HG03025 (cell line): ENCODE results near the gene VWC2L.

Source experiments
- ATAC-seq: cut with Tn5 transposase; IDR thresholded peaks from one replicate; pipeline ENCODE4 v1.9.1; 2021; ENCODE audit warnings: mild to moderate bottlenecking, moderate library complexity; ENCODE audit not compliant: unreplicated experiment, low FRiP score

VWC2L gene

DNA sequence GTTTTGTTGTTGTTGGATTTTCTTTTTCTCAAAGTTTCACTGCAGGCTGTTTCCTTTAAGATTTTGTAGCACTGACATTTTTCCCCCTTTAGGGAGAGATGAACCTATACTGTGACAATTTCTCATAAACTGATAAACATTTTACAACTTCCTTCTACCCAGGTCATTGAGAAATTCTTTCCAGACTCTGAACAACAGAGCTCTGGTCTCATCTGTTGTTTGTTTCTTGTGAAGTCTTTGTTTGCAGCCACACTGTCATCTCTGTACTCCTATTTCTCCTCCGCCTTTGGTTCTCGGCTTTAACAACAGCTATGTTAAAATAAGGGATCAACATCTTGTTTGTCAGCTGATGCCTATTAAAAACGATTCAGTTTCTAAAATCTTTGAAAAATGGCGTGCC, 167.6 kb downstream of the VWC2L start:
- ATAC-seq = no peak

DNA sequence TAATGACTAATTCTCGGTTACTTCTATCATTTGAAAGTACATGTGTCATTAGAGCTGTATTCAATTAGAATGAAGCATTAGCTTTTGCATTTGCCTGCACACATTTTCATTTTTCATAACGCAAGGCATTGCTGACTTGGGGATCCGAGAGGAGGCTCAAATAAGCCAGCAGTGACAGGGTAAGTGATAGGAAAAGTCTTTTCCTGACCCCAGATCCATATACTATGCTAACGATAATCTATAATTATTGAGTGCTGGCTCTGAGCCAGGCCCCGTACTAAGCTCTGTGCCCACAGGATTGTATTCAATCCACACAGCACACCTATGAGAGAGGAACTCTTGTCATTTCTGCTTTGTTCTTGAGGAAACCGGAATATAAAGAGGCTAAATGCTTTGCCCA, 168.2 kb downstream of the VWC2L start:
- no peak for ATAC-seq

DNA sequence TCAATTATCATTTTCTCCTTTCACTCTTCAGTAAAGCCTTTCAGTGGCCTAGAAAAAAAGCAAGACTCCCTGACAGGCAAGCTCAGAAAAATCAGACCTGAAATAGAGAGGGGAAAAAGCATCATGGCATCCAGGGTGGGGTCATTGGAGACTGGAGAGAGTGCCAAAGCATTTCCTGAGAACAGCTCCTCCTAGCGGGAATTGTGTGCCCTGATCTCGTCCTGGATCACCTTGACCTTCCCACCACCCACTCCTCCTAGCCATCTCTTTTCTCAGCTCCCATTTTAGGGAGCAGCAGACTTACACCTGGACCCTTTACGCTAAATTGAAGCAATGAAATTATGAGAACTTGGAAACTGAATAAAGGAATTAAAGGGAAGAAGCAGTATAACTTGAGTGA, 176.6 kb downstream of the VWC2L start:
- no peak for ATAC-seq

DNA sequence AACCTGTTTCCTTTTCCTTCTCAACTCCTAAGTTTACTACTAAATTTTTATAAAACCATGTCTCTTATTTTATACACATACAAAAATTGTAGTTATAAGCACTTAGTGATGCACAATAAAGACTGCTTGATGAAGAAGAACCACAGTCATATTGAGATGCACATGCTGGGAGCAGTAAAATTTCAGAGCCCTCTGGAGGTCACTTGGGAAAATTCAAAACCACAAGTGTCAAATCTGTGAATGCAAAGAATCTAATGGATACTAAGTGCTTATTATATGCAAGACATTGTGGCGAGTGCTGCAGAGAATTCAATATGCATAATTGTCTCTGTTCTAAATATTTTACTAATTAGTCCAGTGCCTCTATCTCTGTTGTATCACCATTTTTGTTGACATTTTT, 180.5 kb downstream of the VWC2L start:
- ATAC-seq = no peak

DNA sequence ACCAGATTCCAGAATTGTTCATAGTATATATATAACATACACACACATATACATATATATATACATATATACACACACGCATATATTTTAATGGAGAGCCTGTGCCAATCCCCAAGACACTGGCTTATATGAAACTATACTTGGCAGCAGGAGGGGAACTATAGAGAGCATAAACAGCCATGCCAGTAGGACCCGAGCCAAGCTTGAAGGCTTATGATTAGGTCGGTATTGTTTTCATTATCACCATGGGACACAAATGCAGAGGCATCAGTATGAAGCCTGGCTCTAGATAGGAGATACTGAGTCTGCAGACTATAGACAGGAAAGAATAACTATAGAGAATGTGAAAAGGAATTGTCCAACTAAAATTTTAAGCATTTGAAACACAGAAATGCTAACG, 181.2 kb downstream of the VWC2L start:
- no peak for ATAC-seq

DNA sequence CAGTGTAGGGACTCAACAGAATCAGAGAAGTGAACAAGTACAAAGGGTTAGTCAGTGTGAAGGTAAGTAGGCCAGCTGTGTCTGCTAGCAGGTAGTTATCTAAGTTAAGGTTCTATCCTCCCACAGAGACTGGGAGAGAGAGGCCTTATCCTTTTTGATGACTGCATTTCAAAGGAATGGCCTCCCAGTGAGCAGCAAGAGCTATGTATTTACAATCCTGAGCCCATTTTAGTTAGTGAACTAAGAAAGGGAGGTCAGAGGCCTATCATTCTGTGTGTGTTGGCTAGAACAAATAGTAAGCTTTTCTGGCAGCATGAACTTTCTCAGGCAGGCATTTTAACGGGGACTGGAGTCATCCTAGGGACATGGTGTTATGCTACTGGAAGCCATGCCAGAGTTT, 182.9 kb downstream of the VWC2L start:
- no peak for ATAC-seq

DNA sequence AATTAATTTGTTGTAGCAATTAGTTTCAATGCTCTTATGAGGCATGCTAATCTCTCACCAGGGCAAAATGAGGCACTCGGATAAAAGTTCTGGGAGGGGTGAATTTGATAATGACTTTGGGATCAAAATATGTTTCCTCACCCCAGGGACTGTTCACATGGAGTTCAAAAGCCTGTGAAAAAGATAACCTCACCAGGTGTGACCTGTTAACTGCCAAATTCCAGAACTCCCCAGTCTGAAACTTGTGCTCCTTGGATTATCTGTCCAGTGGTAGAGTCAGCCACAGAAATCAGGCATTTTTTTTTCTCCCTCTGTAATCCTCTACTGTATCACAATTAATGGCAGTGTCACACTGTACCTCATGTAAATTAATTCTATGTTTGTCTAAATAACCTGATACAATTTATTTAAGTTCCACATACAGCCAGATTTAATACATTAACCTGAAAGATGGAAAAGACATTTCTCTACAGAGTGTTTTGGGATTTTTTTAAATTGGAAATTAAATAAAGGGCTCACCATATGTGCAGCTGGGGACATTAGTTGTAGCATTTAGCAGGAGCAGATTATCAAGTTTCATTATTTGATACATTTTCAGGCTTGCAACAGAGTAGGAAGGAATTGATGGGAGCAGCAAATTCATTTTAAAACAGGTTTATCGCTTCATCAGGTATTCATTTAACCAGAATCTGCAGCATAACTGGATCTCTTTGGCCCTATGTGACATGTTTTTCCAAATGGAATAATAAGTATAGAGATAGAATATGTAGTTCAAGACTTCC, 191.2 kb downstream of the VWC2L start:
- no peak for ATAC-seq

DNA sequence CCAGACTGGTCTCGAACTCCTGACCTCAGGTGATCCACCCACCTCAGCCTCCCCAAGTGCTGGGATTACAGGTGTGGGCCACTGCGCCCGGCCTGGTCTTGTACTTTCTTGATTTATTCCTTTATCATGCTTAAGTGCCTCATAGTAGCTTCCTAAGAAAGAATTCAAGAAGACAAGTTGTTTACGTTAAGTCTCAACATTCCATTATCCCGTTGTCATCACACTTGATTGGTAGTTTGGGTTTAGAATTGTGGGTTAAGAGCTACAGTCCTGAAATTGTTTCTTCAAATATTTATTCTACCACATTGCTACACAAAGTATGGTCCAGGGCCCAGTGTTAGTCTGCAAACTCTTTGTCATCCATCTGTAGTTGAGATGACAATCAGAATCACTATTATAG, 194.0 kb downstream of the VWC2L start:
- no peak for ATAC-seq

DNA sequence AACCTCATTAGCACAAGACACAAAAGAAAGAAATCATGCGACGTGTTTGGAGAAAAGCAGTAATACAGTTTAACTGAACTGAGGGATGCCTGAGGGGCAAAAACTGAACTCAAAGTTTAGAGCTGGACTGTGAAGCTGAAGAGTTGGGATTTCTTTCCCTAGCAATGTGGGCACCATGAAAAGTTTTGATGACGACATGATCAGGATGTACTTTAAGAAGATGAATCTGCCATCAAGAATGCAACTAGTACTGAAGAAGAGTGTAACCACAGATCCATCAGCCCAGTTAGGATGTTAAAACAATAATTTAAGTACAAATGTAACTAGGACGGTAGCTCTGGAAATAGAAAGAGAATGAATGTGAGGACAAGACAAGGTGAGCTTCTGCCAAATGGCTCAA, 196.2 kb downstream of the VWC2L start:
- no peak for ATAC-seq

DNA sequence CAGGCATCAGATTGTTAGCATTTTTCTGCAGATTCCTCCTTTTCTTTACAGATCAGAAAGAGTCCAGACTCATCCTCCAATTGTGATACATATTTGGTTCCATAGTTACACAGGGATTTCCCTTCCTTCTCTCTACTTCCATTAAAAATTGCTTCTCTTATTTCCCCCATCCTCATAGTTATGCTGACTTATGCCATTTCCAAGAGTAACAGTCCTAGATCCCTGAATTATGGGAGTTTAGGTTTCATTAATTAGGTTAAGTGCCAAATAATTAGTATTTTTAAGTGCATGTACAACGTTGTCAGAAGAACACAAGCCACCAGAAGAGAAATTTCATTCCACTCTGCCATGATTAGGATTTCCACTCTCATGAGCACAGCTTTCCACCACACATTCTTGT, 200.2 kb downstream of the VWC2L start:
- no peak for ATAC-seq

DNA sequence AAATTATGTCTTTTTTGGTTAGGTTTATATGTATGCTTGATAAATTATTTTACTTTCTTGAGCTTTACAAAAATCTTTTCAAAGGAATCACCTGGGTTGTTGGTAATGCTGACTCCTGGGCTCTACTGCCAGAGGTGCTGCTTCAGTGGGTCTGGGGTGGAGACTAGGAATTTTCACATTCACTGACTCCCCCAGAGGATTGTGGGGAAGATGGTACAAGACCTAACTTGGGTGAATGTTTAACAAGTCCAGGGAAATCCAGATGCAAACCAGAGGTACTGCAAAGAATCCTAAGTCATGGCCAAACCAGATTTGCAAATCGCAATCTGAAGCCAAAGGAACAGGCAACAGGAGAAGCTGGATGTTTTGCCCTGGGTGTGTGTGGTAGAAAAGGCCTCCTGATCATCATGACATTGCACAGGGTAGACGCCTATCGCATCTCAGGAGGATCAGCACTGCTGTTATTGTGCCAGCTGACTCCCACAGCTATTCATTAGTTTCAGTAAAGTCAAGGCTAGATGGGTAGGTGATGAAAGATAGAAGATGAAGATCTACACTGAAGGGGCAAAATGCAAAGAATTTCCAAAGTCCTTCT, 213.4 kb downstream of the VWC2L start:
- no peak for ATAC-seq

DNA sequence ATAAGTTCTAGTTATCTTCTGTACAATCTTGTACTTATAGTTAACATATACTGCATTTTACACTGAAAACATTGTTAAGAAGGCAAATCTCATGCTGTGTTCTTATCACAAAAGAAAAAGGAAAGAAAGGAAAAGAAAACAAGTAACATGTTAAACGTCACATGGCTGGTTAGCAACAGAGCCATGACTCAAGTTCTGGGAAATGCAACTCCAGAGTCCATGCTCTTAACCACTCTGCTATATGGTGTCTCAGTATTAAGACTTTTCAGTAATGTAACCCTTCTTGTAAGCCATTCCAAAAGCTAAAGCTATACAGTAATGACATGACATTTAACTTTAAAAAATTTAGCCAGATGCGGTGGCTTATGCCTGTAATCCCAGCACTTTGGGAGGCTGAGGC, 217.2 kb downstream of the VWC2L start:
- ATAC-seq = no peak
